Keratinocyte (primary cell): Measurements from ENCODE around the gene AP2A2. TPM values are rescaled to one million over a fixed set of nuclear protein-coding genes. Genes with fewer than 3 reads are reported as not detected.
A peak's percentile ranks its signal among the peaks of the same experiment; 100 is the strongest.

ENCODE experiments used
- DNase-seq: peaks from one replicate; pipeline ENCODE4 v3.0.0-alpha.2; 2011; ENCODE audit warnings: low read depth, missing footprints, low spot score
- FAIRE-seq: peaks from 2 replicates; lab custom pipeline; 2011; peaks lifted over from hg19 to GRCh38; lab: Jason Lieb, UNC
- H2AFZ ChIP-seq: 2 replicates; pipeline ENCODE4 v1.6.0; 2012; ENCODE audit warnings: low read length, control low read depth, inconsistent platforms; ENCODE audit not compliant: control insufficient read depth
- H3K27ac ChIP-seq: 2 replicates; pipeline ENCODE4 v1.5.1; 2011; ENCODE audit warnings: low read length; ENCODE audit not compliant: control insufficient read depth, insufficient read depth
- H3K27me3 ChIP-seq: 3 replicates; pipeline ENCODE4 v1.6.0; 2011; ENCODE audit warnings: low read length; ENCODE audit not compliant: control insufficient read depth, insufficient read depth; ENCODE audit errors: extremely low read depth
- H3K36me3 ChIP-seq, 2 experiments: 2 replicates in 1 of 2; 3 replicates in 1 of 2; pipeline ENCODE4 v1.5.1; 2011; ENCODE audit warnings: low read length in 2 of 2, mild to moderate bottlenecking in 1 of 2; ENCODE audit not compliant: control insufficient read depth in 2 of 2, insufficient read depth in 2 of 2; ENCODE audit errors: extremely low read depth in 1 of 2
- H3K4me1 ChIP-seq: 3 replicates; pipeline ENCODE4 v1.5.1; 2011; ENCODE audit warnings: low read length; ENCODE audit not compliant: control insufficient read depth, insufficient read depth; ENCODE audit errors: extremely low read depth
- H3K4me2 ChIP-seq: 3 replicates; pipeline ENCODE4 v1.6.0; 2011; ENCODE audit warnings: low read depth, low read length; ENCODE audit not compliant: control insufficient read depth, insufficient read depth; ENCODE audit errors: extremely low read depth
- H3K4me3 ChIP-seq, 3 experiments: fragments of 200-600 bp in 1 of 3; sonication (generic) in 1 of 3; 2 replicates in 2 of 3; 3 replicates in 1 of 3; pipeline ENCODE4 v1.5.1; 2011 to 2016; ENCODE audit warnings: low read length in 3 of 3, mild to moderate bottlenecking in 3 of 3, control low read depth in 2 of 3, inconsistent platforms in 1 of 3, low read depth in 1 of 3, mixed read lengths in 1 of 3, mixed run types in 1 of 3, moderate library complexity in 1 of 3; ENCODE audit not compliant: control insufficient read depth in 2 of 3, insufficient read depth in 2 of 3; ENCODE audit errors: extremely low read depth in 1 of 3
- H3K79me2 ChIP-seq: 2 replicates; pipeline ENCODE4 v1.6.0; 2012; ENCODE audit warnings: low read length; ENCODE audit not compliant: control insufficient read depth, insufficient read depth
- H3K9ac ChIP-seq: 3 replicates; pipeline ENCODE4 v1.6.0; 2011; ENCODE audit warnings: low read length; ENCODE audit not compliant: control insufficient read depth, insufficient read depth; ENCODE audit errors: extremely low read depth
- H3K9me1 ChIP-seq: 3 replicates; pipeline ENCODE4 v1.6.0; 2011; ENCODE audit warnings: low read length; ENCODE audit not compliant: control insufficient read depth, insufficient read depth; ENCODE audit errors: extremely low read depth
- H3K9me3 ChIP-seq: 2 replicates; pipeline ENCODE4 v1.5.1; 2012; ENCODE audit warnings: low read depth, low read length; ENCODE audit not compliant: control insufficient read depth
- H4K20me1 ChIP-seq: 3 replicates; pipeline ENCODE4 v1.6.0; 2011; ENCODE audit warnings: low read length; ENCODE audit not compliant: control insufficient read depth, insufficient read depth; ENCODE audit errors: extremely low read depth
- CTCF ChIP-seq, 3 experiments: IDR thresholded peaks in 1 of 3; conservative IDR thresholded peaks in 1 of 3; optimal IDR thresholded peaks in 1 of 3; 2 replicates in 2 of 3; 3 replicates in 1 of 3; pipeline versions ENCODE3 to v1.5.1; 2011; ENCODE audit warnings: low read length in 3 of 3, mild to moderate bottlenecking in 3 of 3, moderate library complexity in 2 of 3, control low read depth in 1 of 3, inconsistent platforms in 1 of 3; ENCODE audit not compliant: insufficient read depth in 2 of 3; ENCODE audit errors: extremely low read depth in 1 of 3
- EZH2 ChIP-seq: IDR thresholded peaks from one replicate; pipeline ENCODE4 v1.6.1; 2012; ENCODE audit warnings: inconsistent platforms, mild to moderate bottlenecking, low read length, moderate library complexity
- dilution Hi-C: fragments of 300-500 bp; cut with MboI; formaldehyde crosslinking; loops from one replicate; pipeline ENCODE4 v1.7.0; 2020; ENCODE audit warnings: low sequenced_read_pairs; ENCODE audit not compliant: extremely low pct_ligation_motif_present
- polyA plus RNA-seq, 5 experiments: library from polyadenylated mRNA; depleted of rRNA in 3 of 5; stranded (reverse) in 3 of 5; stranded (forward) in 1 of 5; unstranded in 1 of 5; fragments of >200 nt; gene quantifications; 1 replicate in 1 of 5; 2 replicates in 3 of 5; 3 replicates in 1 of 5; pipeline versions ENCODE4 v1.2.1 to v1.2.3, GENCODE V29; 2011 to 2012; ENCODE audit warnings: missing spikeins in 2 of 5, low read depth in 1 of 5, low replicate concordance in 1 of 5

The AP2A2 gene
- polyA plus RNA-seq, 1 donor (not counting 4 experiments of a cell fraction or from before 2014, with no cell fraction given): 47.8 TPM

- Histone ChIP-seq H3K4me1 (peaks cover 12% of the 10 kb centered on the region), H3K4me3 (peak overlapping the region; percentile 76 to 96 (median 96)), H3K4me2 (peak overlapping the region; percentile 74), H3K9me3 (no peaks in the 10 kb centered on the region), H4K20me1 (no peaks in the 10 kb centered on the region), H3K27me3 (no peaks in the 10 kb centered on the region), H3K36me3 (peaks cover under 1 to 3% of the 10 kb centered on the region in 2 experiments), H3K79me2 (peaks cover 24% of the 10 kb centered on the region), H3K9me1 (no peaks in the 10 kb centered on the region), H3K27ac (no peak overlapping the region), H2AFZ (no peak overlapping the region), H3K9ac (no peak overlapping the region)
- no peak for FAIRE-seq
- dilution Hi-C loops: no loop called here
- TF ChIP-seq CTCF (optimal IDR thresholded peaks at IDR 0.05 in 1 of 3, IDR thresholded peaks at IDR 0.05 in 1 of 3, conservative IDR thresholded peaks at IDR 0.05 in 1 of 3; ENCODE audit: extremely low read depth in 1 of 3, insufficient read depth in 2 of 3, low read length in 3 of 3): no peak
- no peak for TF ChIP-seq EZH2
- DNase-seq: no peak
Observed at GRCh38 chr11:909406-909805, 16.3 kb upstream of the AP2A2 start.

GRCh38 chr11:910044-910588 lies 15.6 kb upstream of the AP2A2 start:
- no peaks in the 10 kb centered on the region for H3K36me3 ChIP-seq
- dilution Hi-C loops: no loop called here
- H3K27me3 ChIP-seq: no peaks in the 10 kb centered on the region
- H4K20me1 ChIP-seq: no peaks in the 10 kb centered on the region
- H3K79me2 ChIP-seq: peaks cover 24% of the 10 kb centered on the region
- no peak for DNase-seq
- peak overlapping the region; percentile 20 for H3K27ac ChIP-seq
- FAIRE-seq: no peak
- H3K9me3 ChIP-seq: no peaks in the 10 kb centered on the region
- no peaks in the 10 kb centered on the region for H3K9me1 ChIP-seq
- TF ChIP-seq CTCF (optimal IDR thresholded peaks at IDR 0.05 in 1 of 3, IDR thresholded peaks at IDR 0.05 in 1 of 3, conservative IDR thresholded peaks at IDR 0.05 in 1 of 3; ENCODE audit: extremely low read depth in 1 of 3, insufficient read depth in 2 of 3, low read length in 3 of 3) (no peak), EZH2 (no peak)
- peak overlapping the region; percentile 76 to 96 (median 96) for H3K4me3 ChIP-seq
- peak overlapping the region; percentile 86 for H2AFZ ChIP-seq
- H3K4me2 ChIP-seq: peak overlapping the region; percentile 74
- peak overlapping the region; percentile 77 for H3K9ac ChIP-seq
- peaks cover 12% of the 10 kb centered on the region for H3K4me1 ChIP-seq
